Psoas muscle (tissue), 8 donors: ENCODE results near the gene NCSTN. TPM values are rescaled to one million over a fixed set of nuclear protein-coding genes. Genes with fewer than 3 reads are reported as not detected.

Experiments
- ATAC-seq, 4 donors: fragments of 200-7000 bp; cut with Tn5 transposase; one replicate each; pipeline ENCODE4 v1.9.1; 2020; ENCODE audit warnings: moderate library complexity in 3 of 4, mild to moderate bottlenecking in 2 of 4
- DNase-seq, 2 donors: peaks; one replicate each; pipeline ENCODE4 v3.0.0-alpha.2; 2020
- H3K27ac ChIP-seq: fragments of 200-600 bp; one replicate; pipeline ENCODE4 v1.8.0; 2022
- H3K27me3 ChIP-seq, 3 donors: fragments of 200-600 bp in 1 of 3; one replicate each; pipeline versions ENCODE4 v1.6.1 to v1.8.0; 2013 to 2022; ENCODE audit warnings: low read length in 2 of 3, mild to moderate bottlenecking in 2 of 3, moderate library complexity in 1 of 3; ENCODE audit not compliant: insufficient read depth in 3 of 3
- H3K36me3 ChIP-seq, 2 donors: fragments of 200-600 bp in 1 of 2; one replicate each; pipeline versions ENCODE4 v1.6.1 to v1.8.0; 2013 to 2022; ENCODE audit warnings: low read depth in 1 of 2, mild to moderate bottlenecking in 1 of 2, moderate library complexity in 1 of 2; ENCODE audit not compliant: insufficient read depth in 1 of 2
- H3K4me1 ChIP-seq: fragments of 200-600 bp; one replicate; pipeline ENCODE4 v1.8.0; 2022
- H3K4me3 ChIP-seq: fragments of 200-600 bp; one replicate; pipeline ENCODE4 v1.8.0; 2022; ENCODE audit warnings: mild to moderate bottlenecking
- H3K9me3 ChIP-seq: fragments of 200-600 bp; one replicate; pipeline ENCODE4 v1.8.0; 2022
- WGBS, 3 donors: extraction: QIAGEN DNeasy Blood & Tissue Kit; methylation state at CpG; one replicate each; pipeline versions ENCODE4 v1.1.6 to v1.1.7; 2013; 5-methylcytosine and 5-hydroxymethylcytosine counted together
- intact Hi-C, 2 donors: fragments of 100-400 bp; cut with DNase I; formaldehyde crosslinking; loops; one replicate each; pipeline versions ENCODE4 v1.11.0 to v1.14.2; 2022
- polyA plus RNA-seq, 3 donors: library from polyadenylated mRNA; stranded (reverse); fragments of 200-250 nt; gene quantifications; one replicate each; pipeline ENCODE4 v1.2.3, GENCODE V29; 2013
- total RNA-seq, 4 donors: library from RNA; stranded (reverse); fragmentation: NEBNext Ultra II Directional in 2 of 4; extraction: Animal tissue kit (Norgen Biotek cat#: 25700) in 2 of 4; gene quantifications; one replicate each; pipeline versions ENCODE4 v1.2.1 to v1.2.4, GENCODE V29; 2021 to 2023
- TF ChIP-seq, protein P1 (sequence below): fragments of 200-600 bp; IDR thresholded peaks from one replicate; pipeline ENCODE4 v1.8.0; 2022; ENCODE audit warnings: antibody characterized with exemption
- donor health status: healthy with polysubstance abuse.
- donor health status: DM: no; HTN: no; CAD: no; lungs with moderate emphysema.
- donor health status: Bipolar disorder and iron deficiency.
- donor health status: healthy.
- donor health status: DM: yes; HTN: yes; CAD: no.
- donor health status: DM: no; HTN: no; CAD: no.
- donor health status: DM: no; HTN: no; CAD: no.
- donor health status: DM: yes; HTN: yes; CAD: no.

NCSTN gene
- total and polyA plus RNA-seq, 7 donors: 23.5 to 49.8 (median 33.6) TPM

DNA sequence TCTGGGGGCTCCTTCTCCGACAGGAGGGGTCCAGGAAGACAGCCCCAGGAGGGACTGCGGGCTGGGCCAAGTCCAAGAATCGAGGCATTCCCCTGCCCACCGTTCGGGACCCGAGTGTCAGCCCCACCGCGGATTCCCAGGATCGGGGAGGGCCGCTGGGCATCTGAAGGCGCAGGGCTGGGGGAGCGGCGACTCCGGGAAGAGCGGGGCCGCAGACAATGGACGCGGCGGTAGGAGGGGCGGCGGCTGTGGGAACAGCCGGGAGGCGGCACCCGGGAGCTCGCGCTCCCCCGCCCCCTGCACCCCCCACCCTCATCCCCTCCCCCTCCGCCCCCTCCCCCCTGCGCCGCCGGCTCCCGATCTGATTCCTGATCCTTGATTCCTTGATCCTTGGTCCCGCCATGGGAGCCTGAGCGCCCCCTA is 57.1 kb downstream of the NCSTN start, which contains the start of gene VANGL2:
TSS of gene VANGL2 (plus strand) at position 342 of the 423 bp plus-strand sequence. CDS start 15,274 bp downstream, outside the sequence.
- H3K4me1 ChIP-seq: peaks cover 4% of the 10 kb centered on the region

DNA sequence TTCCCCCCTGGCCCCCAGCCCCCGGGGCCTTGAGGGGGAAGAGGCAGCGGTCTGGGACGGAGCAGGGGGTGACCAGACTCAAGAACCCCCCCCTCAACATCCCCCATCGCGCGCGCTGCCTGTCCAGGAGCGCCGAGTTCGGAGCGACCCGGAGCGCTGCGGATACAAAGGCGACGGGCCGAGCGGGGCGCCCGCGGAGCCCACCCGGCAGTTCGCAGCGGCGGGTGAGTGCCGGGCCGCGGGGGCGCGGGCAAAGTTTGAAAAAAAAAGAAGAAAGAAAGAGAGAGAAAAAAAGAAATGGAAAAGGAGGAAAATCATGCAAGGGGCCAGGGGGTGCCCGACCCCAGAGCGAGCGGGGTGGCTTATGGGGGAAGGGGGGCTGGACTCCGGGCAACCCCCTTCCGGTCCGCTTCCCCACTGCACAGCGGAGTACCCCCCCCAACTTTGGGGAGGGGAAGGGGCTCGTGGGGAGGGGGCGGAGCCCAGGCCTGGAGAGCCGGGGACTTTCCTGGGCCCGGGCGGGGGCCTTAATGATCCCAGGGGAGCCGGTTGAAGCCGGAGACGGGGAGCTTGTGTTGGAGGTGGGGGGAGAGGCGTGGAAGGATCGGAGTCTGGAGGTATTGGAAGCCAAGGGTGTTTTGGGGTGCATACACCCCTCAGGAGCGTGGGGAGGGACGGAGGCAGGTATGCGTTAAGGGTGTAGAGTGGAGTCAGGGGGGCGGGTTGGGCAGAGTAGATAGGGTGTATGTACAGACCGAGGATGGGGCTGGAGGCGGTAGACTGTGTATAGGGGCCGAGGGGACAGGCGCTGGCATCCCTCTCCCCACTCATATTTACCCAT is 57.7 kb downstream of the NCSTN start:
- WGBS, 3 donors: 5 to 6% (median 5%) methylated on average over 47 to 54 of the region's 55 CpGs
- TF ChIP-seq, protein P1, sequence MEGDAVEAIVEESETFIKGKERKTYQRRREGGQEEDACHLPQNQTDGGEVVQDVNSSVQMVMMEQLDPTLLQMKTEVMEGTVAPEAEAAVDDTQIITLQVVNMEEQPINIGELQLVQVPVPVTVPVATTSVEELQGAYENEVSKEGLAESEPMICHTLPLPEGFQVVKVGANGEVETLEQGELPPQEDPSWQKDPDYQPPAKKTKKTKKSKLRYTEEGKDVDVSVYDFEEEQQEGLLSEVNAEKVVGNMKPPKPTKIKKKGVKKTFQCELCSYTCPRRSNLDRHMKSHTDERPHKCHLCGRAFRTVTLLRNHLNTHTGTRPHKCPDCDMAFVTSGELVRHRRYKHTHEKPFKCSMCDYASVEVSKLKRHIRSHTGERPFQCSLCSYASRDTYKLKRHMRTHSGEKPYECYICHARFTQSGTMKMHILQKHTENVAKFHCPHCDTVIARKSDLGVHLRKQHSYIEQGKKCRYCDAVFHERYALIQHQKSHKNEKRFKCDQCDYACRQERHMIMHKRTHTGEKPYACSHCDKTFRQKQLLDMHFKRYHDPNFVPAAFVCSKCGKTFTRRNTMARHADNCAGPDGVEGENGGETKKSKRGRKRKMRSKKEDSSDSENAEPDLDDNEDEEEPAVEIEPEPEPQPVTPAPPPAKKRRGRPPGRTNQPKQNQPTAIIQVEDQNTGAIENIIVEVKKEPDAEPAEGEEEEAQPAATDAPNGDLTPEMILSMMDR: no peak
- peak; percentile 25 to 59 (median 38) for ATAC-seq
- intact Hi-C loops: no loop called here
- Histone ChIP-seq H3K36me3 (no peaks in the 10 kb centered on the region), H3K27me3 (peaks cover 0 to 30% (median 7%) of the 10 kb centered on the region in 3 donors), H3K4me1 (peaks cover 4% of the 10 kb centered on the region), H3K4me3 (peak overlapping the region; percentile 74), H3K9me3 (no peaks in the 10 kb centered on the region), H3K27ac (no peak overlapping the region)
- no peak for DNase-seq

More for the DNA sequence above, 57.1 kb downstream of the NCSTN start, which contains the start of gene VANGL2:
- 0 to 1% (median 1%) methylated on average over 14 to 29 of the region's 34 CpGs for WGBS, 3 donors
- no peaks in the 10 kb centered on the region for H3K9me3 ChIP-seq
- intact Hi-C loops: no loop called here
- TF ChIP-seq, protein P1: no peak
- no peaks in the 10 kb centered on the region for H3K36me3 ChIP-seq
- peaks cover 0 to 30% (median 7%) of the 10 kb centered on the region in 3 donors for H3K27me3 ChIP-seq
- H3K27ac ChIP-seq: peak within 1 kb of the TSS; percentile 46
- H3K4me3 ChIP-seq: peak within 1 kb of the TSS; percentile 74
- ATAC-seq (peak; percentile 71 to 84 (median 78)), DNase-seq (peak; percentile 75 to 86)

DNA sequence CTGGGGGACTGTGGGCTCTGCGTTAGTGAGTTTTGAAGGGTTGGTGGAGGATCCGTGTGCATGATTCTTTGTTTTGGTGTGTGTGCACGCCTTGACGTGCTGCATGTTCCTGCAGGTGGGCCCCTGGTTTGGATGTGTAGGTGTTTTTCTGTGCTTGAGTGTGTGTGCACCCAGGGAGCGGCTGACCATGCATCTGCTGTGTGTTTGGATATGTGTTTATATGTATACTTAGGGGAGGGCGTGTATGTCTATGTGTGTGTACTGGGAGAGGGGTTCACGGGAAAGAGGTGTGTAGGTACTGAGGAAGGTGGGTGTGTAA is 58.3 kb downstream of the NCSTN start:
- intact Hi-C loops: no loop called here
- H3K27ac ChIP-seq: no peak overlapping the region
- TF ChIP-seq, protein P1: no peak
- H3K27me3 ChIP-seq: peaks cover 0 to 30% (median 7%) of the 10 kb centered on the region in 3 donors
- ATAC-seq (no peak), DNase-seq (no peak)
- no peaks in the 10 kb centered on the region for H3K36me3 ChIP-seq
- peaks cover 4% of the 10 kb centered on the region for H3K4me1 ChIP-seq
- H3K9me3 ChIP-seq: no peaks in the 10 kb centered on the region
- H3K4me3 ChIP-seq: peak overlapping the region; percentile 74
- 59 to 73% (median 64%) methylated on average over 7 of the region's 7 CpGs for WGBS, 3 donors

DNA sequence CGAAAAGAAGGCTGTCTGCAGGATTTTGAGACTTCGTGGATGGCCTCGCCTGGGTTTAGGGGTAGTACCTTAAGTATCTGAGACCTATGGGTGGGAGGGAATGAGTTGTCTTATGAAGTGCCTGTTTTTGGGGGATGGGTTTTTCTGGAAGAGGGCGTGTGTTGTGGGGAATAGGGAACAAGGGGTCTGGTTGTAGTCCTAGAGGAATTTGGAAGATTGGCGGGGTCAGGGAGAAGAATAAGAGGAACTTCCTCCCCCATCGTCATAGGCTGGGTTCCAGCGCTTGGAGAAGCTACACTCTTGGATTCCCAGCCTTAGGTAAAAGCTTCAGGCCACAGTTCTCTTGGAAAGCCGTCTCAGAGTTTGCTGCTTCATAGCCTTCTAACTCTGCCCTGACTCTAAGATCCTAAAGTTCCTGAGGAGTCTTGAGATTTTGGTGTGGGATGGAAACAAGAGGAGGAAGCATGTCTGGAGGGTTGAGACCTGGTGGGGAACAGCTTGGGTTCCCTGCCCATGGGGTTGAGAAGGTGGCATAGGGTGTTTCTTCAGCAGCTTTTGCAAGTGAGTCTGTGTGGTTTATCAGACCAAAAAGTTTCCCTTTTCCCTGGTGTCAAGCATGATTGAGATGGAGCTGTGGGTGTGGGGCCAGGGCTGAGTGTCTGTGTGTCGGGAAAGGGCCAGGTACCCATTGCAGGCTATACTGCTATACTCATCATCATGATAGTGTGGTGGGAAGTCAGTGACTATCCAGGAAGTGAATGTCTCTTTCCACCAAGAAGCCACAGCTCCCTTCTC is 59.0 kb downstream of the NCSTN start:
- H3K9me3 ChIP-seq: no peaks in the 10 kb centered on the region
- peaks cover 4% of the 10 kb centered on the region for H3K4me1 ChIP-seq
- H3K4me3 ChIP-seq: no peak overlapping the region
- intact Hi-C loops: no loop called here
- H3K27ac ChIP-seq: no peak overlapping the region
- no peak for ATAC-seq
- no peaks in the 10 kb centered on the region for H3K36me3 ChIP-seq
- no peak for DNase-seq
- TF ChIP-seq, protein P1: no peak
- H3K27me3 ChIP-seq: peaks cover 0 to 30% (median 7%) of the 10 kb centered on the region in 3 donors
- 50 to 62% (median 56%) methylated on average over 9 of the region's 9 CpGs for whole genome bisulfite sequencing, 3 donors
